ENCODE results near the gene SPATA33. TPM values are rescaled to one million over a fixed set of nuclear protein-coding genes. Genes with fewer than 3 reads are reported as not detected.

The SPATA33 gene
- total and polyA plus RNA-seq, 10 of the 15 experiments (the other 5 are each of a cell fraction or from before 2014, with no cell fraction given), result 1.1 to 15.8 (median 7.6) TPM

DNA sequence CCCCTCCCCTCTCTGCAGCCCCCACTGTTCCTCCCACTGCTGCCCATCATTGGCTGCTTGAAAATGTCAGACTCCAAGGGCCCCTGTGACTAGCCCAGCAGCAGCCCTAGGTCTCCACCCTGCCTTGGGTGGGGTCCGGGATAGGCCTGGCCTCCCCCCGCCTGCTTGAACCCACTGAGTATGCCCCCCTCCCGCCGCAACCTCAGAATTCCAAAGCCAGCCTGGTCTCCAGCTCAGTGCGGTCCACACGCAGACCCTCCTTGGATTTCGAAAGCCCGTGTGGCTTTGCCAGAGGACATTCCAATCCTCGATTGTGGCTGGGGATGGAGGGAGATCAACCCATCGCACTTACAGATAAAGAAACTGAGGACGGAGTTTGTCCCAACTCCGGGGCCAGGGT, 37.8 kb upstream of the SPATA33 start:
- H3K27me3 ChIP-seq (replicated peaks in 1 of 2; ENCODE audit: control insufficient read depth in 2 of 2, insufficient read depth in 2 of 2, low read length in 1 of 2), result no peaks in the 10 kb centered on the region
- H3K27ac ChIP-seq (ENCODE audit: control insufficient read depth, insufficient read depth), result no peak overlapping the region
- ChIA-PET SMC1A (ENCODE audit: uncharacterized antibody, unreplicated experiment) (no interaction called here), POLR2A (no interaction called here), RAD21 (ENCODE audit: unreplicated experiment) (no interaction called here), CTCF (no interaction called here)
- no peaks in the 10 kb centered on the region for H3K9me3 ChIP-seq (replicated peaks; ENCODE audit: control insufficient read depth, insufficient read depth, low read length)
- in situ Hi-C loops (cut with MboI) (no loop called here), intact Hi-C loops (cut with micrococcal nuclease; ENCODE audit: unreplicated experiment) (no loop called here)
- DNase-seq (ENCODE audit: low read depth, low spot score), result no peak
- no peak for ATAC-seq
- no peak overlapping the region for H3K9ac ChIP-seq (ENCODE audit: control insufficient read depth, insufficient read depth, low read length)
- H3K79me2 ChIP-seq (ENCODE audit: control insufficient read depth, insufficient read depth, low read length), result no peaks in the 10 kb centered on the region
- H2AFZ ChIP-seq (ENCODE audit: control insufficient read depth, low read depth, low read length), result no peak overlapping the region
- no peak for FAIRE-seq
- no peak overlapping the region for H3K4me2 ChIP-seq (ENCODE audit: control insufficient read depth, insufficient read depth)
- no TSS peak for BruUV-seq (replicated peaks)
- H4K20me1 ChIP-seq (ENCODE audit: control insufficient read depth, insufficient read depth), result no peaks in the 10 kb centered on the region
- H3K4me1 ChIP-seq (ENCODE audit: control insufficient read depth, insufficient read depth, low read length), result no peaks in the 10 kb centered on the region
- H3K36me3 ChIP-seq (ENCODE audit: control insufficient read depth in 2 of 2, insufficient read depth in 2 of 2, low read length in 1 of 2), result no peaks in the 10 kb centered on the region
- H3K4me3 ChIP-seq, result no peak overlapping the region
- TF ChIP-seq, protein P1, sequence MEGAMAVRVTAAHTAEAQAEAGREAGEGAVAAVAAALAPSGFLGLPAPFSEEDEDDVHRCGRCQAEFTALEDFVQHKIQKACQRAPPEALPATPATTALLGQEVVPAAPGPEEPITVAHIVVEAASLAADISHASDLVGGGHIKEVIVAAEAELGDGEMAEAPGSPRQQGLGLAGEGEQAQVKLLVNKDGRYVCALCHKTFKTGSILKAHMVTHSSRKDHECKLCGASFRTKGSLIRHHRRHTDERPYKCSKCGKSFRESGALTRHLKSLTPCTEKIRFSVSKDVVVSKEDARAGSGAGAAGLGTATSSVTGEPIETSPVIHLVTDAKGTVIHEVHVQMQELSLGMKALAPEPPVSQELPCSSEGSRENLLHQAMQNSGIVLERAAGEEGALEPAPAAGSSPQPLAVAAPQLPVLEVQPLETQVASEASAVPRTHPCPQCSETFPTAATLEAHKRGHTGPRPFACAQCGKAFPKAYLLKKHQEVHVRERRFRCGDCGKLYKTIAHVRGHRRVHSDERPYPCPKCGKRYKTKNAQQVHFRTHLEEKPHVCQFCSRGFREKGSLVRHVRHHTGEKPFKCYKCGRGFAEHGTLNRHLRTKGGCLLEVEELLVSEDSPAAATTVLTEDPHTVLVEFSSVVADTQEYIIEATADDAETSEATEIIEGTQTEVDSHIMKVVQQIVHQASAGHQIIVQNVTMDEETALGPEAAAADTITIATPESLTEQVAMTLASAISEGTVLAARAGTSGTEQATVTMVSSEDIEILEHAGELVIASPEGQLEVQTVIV (IDR thresholded peaks at IDR 0.05; ENCODE audit: borderline replicate concordance, partially characterized antibody), result no peak
- TF ChIP-seq DPF2 (IDR thresholded peaks at IDR 0.05) (no peak), GABPA (IDR thresholded peaks at IDR 0.05; ENCODE audit: low read depth) (no peak), ZSCAN29 (IDR thresholded peaks at IDR 0.05) (no peak), ETV6 (conservative IDR thresholded peaks at IDR 0.05 in 1 of 2, IDR thresholded peaks at IDR 0.05 in 1 of 2; ENCODE audit: borderline replicate concordance in 1 of 2, low read depth in 1 of 2) (no peak), BACH1 (IDR thresholded peaks at IDR 0.05; ENCODE audit: borderline replicate concordance) (no peak)
- 60% methylated on average over 11 of the region's 12 CpGs for WGBS (ENCODE audit: insufficient coverage, insufficient replicate concordance, low lambda C conversion rate, missing lambda C conversion rate)

Data from GM12878 (cell line).